ENCODE data around the gene SSH2. TPM values are rescaled to one million over a fixed set of nuclear protein-coding genes. Genes with fewer than 3 reads are reported as not detected.

The SSH2 gene
- polyA plus RNA-seq, 1 of the 3 experiments (the other 2 are of a cell fraction) = 8.8 TPM

GRCh38 chr17:29948448-29949215, 18.6 kb upstream of the SSH2 start:
- Histone ChIP-seq H3F3A (replicated peaks; ENCODE audit: insufficient read depth) (no peaks in the 10 kb centered on the region), H3K79me2 (ENCODE audit: insufficient read depth) (no peaks in the 10 kb centered on the region), H3K4me1 (ENCODE audit: control insufficient read depth in 1 of 2, insufficient read depth in 2 of 2, low read depth in 1 of 2, low read length in 1 of 2) (no peaks in the 10 kb centered on the region), H3K4me3 (ENCODE audit: low read depth in 2 of 2, low read length in 1 of 2) (no peak overlapping the region), H3K9ac (no peak overlapping the region), H3K36me3 (replicated peaks in 1 of 2; ENCODE audit: control insufficient read depth in 1 of 2, insufficient read depth in 2 of 2, low read length in 1 of 2) (no peaks in the 10 kb centered on the region), H3K9me2 (no peaks in the 10 kb centered on the region), H2AFZ (ENCODE audit: low read depth) (no peak overlapping the region), H4K20me1 (ENCODE audit: insufficient read depth) (no peaks in the 10 kb centered on the region), H3K4me2 (no peak overlapping the region), H3K27me3 (ENCODE audit: insufficient read depth) (no peaks in the 10 kb centered on the region), H3K9me3 (no peaks in the 10 kb centered on the region), H3K27ac (ENCODE audit: low read depth in 2 of 2, low read length in 1 of 2) (no peak overlapping the region)
- CTCF ChIA-PET = interaction anchor here (1.0 to 2.6 kb wide), 4 partner anchors 17 to 145 kb away, joined by 3 to 7 read pairs (median 3); no protein-coding TSS in a partner anchor
- TF ChIP-seq NRF1 (IDR thresholded peaks at IDR 0.05; ENCODE audit: low read depth, low read length) = no peak
- no peak for TF ChIP-seq USF2 (IDR thresholded peaks at IDR 0.05; ENCODE audit: borderline replicate concordance, low read depth, low read length)
- 85% methylated on average over 3 of the region's 3 CpGs for WGBS (ENCODE audit: low lambda C conversion rate)
- no peak for DNase-seq
- POLR2A ChIA-PET = interaction anchor here (0.7 kb wide), 1 partner anchor 768 kb away, joined by 3 read pairs; no protein-coding TSS in a partner anchor

GRCh38 chr17:29945281-29945680, 15.3 kb upstream of the SSH2 start:
- H3K9me3 ChIP-seq = no peaks in the 10 kb centered on the region
- 40% methylated on average over 2 of the region's 2 CpGs for WGBS (ENCODE audit: low lambda C conversion rate)

More at GRCh38 chr17:29945281-29945680, 15.3 kb upstream of the SSH2 start:
- DNase-seq = no peak
- Histone ChIP-seq H3K9ac (no peak overlapping the region), H4K20me1 (ENCODE audit: insufficient read depth) (no peaks in the 10 kb centered on the region), H3F3A (replicated peaks; ENCODE audit: insufficient read depth) (no peaks in the 10 kb centered on the region), H2AFZ (ENCODE audit: low read depth) (no peak overlapping the region), H3K9me2 (no peaks in the 10 kb centered on the region), H3K4me2 (no peak overlapping the region), H3K27ac (ENCODE audit: low read depth in 2 of 2, low read length in 1 of 2) (no peak overlapping the region), H3K79me2 (ENCODE audit: insufficient read depth) (no peaks in the 10 kb centered on the region), H3K4me3 (ENCODE audit: low read depth in 2 of 2, low read length in 1 of 2) (no peak overlapping the region), H3K27me3 (ENCODE audit: insufficient read depth) (no peaks in the 10 kb centered on the region), H3K36me3 (replicated peaks in 1 of 2; ENCODE audit: control insufficient read depth in 1 of 2, insufficient read depth in 2 of 2, low read length in 1 of 2) (no peaks in the 10 kb centered on the region), H3K4me1 (ENCODE audit: control insufficient read depth in 1 of 2, insufficient read depth in 2 of 2, low read depth in 1 of 2, low read length in 1 of 2) (no peaks in the 10 kb centered on the region)
- ChIA-PET POLR2A (no interaction called here), CTCF (interaction anchor here (0.6 to 1.0 kb wide), 5 partner anchors 12 to 465 kb away, joined by 3 to 5 read pairs (median 3); partner anchors contain the start of gene SSH2)
- TF ChIP-seq GATA2 (CRISPR knock-in tag; IDR thresholded peaks at IDR 0.05) = no peak
- no peak for TF ChIP-seq TAF1 (IDR thresholded peaks at IDR 0.05; ENCODE audit: borderline replicate concordance, low read depth, low read length)
- TF ChIP-seq USF1 (IDR thresholded peaks at IDR 0.05; ENCODE audit: borderline replicate concordance, low read depth) = no peak
- TF ChIP-seq ELF1 (IDR thresholded peaks at IDR 0.05) = no peak
- no peak for TF ChIP-seq RXRA (IDR thresholded peaks at IDR 0.05; ENCODE audit: borderline replicate concordance, low read depth)
- no peak for TF ChIP-seq ZBTB33 (IDR thresholded peaks at IDR 0.05; ENCODE audit: borderline replicate concordance, low read depth)
- TF ChIP-seq MAX (IDR thresholded peaks at IDR 0.05; ENCODE audit: low read depth) = no peak
- no peak for TF ChIP-seq SMC3 (IDR thresholded peaks at IDR 0.05; ENCODE audit: low read depth, low read length)
- no peak for TF ChIP-seq FOSL2 (IDR thresholded peaks at IDR 0.05; ENCODE audit: borderline replicate concordance, low read depth)
- TF ChIP-seq TEAD4 (IDR thresholded peaks at IDR 0.05; ENCODE audit: borderline replicate concordance, insufficient read depth) = no peak
- no peak for TF ChIP-seq FOXJ3 (CRISPR knock-in tag; IDR thresholded peaks at IDR 0.05)
- no peak for TF ChIP-seq RCOR1 (IDR thresholded peaks at IDR 0.05; ENCODE audit: low read length)

Data from SK-N-SH (cell line).